ENCODE measurements around the gene GGTLC1. TPM values are rescaled to one million over a fixed set of nuclear protein-coding genes. Genes with fewer than 3 reads are reported as not detected.

The GGTLC1 gene
- total RNA-seq, 1 experiment from 2014 or later = not detected

DNA sequence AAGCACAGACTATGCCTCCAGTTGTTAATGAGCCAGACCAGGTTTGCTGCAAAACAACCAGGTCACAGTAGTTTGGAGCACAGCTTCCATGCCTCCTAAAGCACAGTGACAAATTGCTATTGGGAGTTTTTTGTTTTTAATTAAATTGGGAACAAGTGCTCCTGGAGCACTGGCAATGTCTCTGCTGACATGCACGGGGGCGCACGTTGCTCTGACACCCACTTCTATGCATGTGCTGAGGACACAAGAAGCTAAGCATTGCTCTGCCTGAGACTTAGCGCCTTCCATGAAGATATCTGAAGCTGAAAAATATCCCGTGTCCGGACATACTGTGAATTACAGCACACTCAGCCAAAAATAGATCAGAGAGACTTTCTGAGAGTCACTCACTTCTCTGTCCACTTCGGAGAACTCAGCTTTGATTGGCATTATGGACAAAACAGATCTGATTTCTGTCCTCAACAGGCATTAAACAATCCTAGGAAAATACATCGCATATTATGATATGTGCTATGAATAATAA, 18.6 kb upstream of the GGTLC1 start:
- Histone ChIP-seq H3K4me3 (ENCODE audit: low read depth, low read length, poor library complexity, severe bottlenecking) (no peak overlapping the region), H3K27ac (ENCODE audit: low read depth, low read length, poor library complexity, severe bottlenecking) (no peak overlapping the region), H3K36me3 (ENCODE audit: insufficient read depth, low read length, poor library complexity, severe bottlenecking) (no peaks in the 10 kb centered on the region), H3K27me3 (replicated peaks; ENCODE audit: insufficient read depth, low read depth, low read length, poor library complexity) (no peaks in the 10 kb centered on the region), H3K4me1 (ENCODE audit: insufficient read depth, low read length, poor library complexity, severe bottlenecking) (no peaks in the 10 kb centered on the region), H3K9me3 (ENCODE audit: low read depth, low read length, poor library complexity, severe bottlenecking) (no peaks in the 10 kb centered on the region)
- TF ChIP-seq, protein P1, sequence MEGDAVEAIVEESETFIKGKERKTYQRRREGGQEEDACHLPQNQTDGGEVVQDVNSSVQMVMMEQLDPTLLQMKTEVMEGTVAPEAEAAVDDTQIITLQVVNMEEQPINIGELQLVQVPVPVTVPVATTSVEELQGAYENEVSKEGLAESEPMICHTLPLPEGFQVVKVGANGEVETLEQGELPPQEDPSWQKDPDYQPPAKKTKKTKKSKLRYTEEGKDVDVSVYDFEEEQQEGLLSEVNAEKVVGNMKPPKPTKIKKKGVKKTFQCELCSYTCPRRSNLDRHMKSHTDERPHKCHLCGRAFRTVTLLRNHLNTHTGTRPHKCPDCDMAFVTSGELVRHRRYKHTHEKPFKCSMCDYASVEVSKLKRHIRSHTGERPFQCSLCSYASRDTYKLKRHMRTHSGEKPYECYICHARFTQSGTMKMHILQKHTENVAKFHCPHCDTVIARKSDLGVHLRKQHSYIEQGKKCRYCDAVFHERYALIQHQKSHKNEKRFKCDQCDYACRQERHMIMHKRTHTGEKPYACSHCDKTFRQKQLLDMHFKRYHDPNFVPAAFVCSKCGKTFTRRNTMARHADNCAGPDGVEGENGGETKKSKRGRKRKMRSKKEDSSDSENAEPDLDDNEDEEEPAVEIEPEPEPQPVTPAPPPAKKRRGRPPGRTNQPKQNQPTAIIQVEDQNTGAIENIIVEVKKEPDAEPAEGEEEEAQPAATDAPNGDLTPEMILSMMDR (conservative IDR thresholded peaks at IDR 0.05; ENCODE audit: low read depth, low read length) = no peak
- no peak for TF ChIP-seq EZH2 (IDR thresholded peaks at IDR 0.05; ENCODE audit: borderline replicate concordance, low read depth, low read length, poor library complexity, severe bottlenecking)
- CTCF ChIA-PET = no interaction called here
- POLR2A ChIA-PET (ENCODE audit: low non-redundant PET) = no interaction called here
- intact Hi-C loops (cut with micrococcal nuclease; ENCODE audit: unreplicated experiment) = no loop called here
- no peak for DNase-seq (ENCODE audit: low spot score)
- BruUV-seq (replicated peaks) = no TSS peak

DNA sequence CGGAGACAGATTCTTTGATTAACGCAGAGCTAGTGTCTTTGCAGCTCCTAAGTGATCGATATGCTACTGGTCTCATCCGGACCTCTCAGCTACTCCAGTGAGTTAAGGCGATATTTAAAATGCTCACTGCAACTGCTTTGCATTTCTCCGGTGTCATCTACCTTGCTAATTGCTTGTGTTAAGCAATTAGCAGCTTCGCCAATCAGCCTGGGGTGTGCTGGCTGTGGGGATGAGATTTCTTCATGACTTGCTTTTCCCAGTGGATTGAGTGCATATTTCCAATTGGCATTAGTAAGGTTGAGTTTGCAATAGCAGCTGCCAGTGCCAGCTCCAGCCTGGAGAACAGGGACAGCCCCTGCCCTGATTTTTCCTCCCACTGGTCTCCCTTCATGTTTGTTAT, 18.0 kb upstream of the GGTLC1 start:
- peaks cover 5% of the 10 kb centered on the region for H3K27me3 ChIP-seq (replicated peaks; ENCODE audit: insufficient read depth, low read depth, low read length, poor library complexity)
- no peaks in the 10 kb centered on the region for H3K4me1 ChIP-seq (ENCODE audit: insufficient read depth, low read length, poor library complexity, severe bottlenecking)
- BruUV-seq (replicated peaks) = no TSS peak
- CTCF ChIA-PET = no interaction called here
- POLR2A ChIA-PET (ENCODE audit: low non-redundant PET) = no interaction called here
- no peak for DNase-seq (ENCODE audit: low spot score)
- H3K36me3 ChIP-seq (ENCODE audit: insufficient read depth, low read length, poor library complexity, severe bottlenecking) = no peaks in the 10 kb centered on the region
- intact Hi-C loops (cut with micrococcal nuclease; ENCODE audit: unreplicated experiment) = no loop called here
- H3K4me3 ChIP-seq (ENCODE audit: low read depth, low read length, poor library complexity, severe bottlenecking) = no peak overlapping the region
- H3K9me3 ChIP-seq (ENCODE audit: low read depth, low read length, poor library complexity, severe bottlenecking) = no peaks in the 10 kb centered on the region
- TF ChIP-seq, protein P1 (conservative IDR thresholded peaks at IDR 0.05; ENCODE audit: low read depth, low read length) = no peak
- no peak for TF ChIP-seq EZH2 (IDR thresholded peaks at IDR 0.05; ENCODE audit: borderline replicate concordance, low read depth, low read length, poor library complexity, severe bottlenecking)
- no peak overlapping the region for H3K27ac ChIP-seq (ENCODE audit: low read depth, low read length, poor library complexity, severe bottlenecking)

DNA sequence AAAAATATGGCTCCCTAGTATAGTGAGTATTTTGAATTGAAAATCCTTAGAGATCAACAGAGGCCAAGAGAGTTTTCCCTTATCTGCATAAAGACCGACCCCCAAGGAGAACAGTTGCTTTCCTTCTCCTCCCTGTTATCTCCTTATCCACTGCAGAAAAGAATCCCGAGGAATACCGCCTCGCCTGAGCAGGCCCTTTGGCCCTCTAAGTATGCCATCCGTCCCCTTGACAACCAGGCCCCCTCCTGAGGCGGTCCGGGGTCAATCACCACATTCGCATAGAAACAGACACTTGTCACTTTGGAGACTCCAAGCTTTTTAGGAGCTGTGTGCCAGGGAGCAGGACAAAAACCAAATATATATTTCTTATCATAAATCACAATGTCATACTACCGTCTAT, 15.9 kb upstream of the GGTLC1 start:
- TF ChIP-seq, protein P1 (conservative IDR thresholded peaks at IDR 0.05; ENCODE audit: low read depth, low read length) = no peak
- no peak for TF ChIP-seq EZH2 (IDR thresholded peaks at IDR 0.05; ENCODE audit: borderline replicate concordance, low read depth, low read length, poor library complexity, severe bottlenecking)
- no peak overlapping the region for H3K27ac ChIP-seq (ENCODE audit: low read depth, low read length, poor library complexity, severe bottlenecking)
- H3K4me1 ChIP-seq (ENCODE audit: insufficient read depth, low read length, poor library complexity, severe bottlenecking) = no peaks in the 10 kb centered on the region
- no TSS peak for BruUV-seq (replicated peaks)
- no peaks in the 10 kb centered on the region for H3K9me3 ChIP-seq (ENCODE audit: low read depth, low read length, poor library complexity, severe bottlenecking)
- intact Hi-C loops (cut with micrococcal nuclease; ENCODE audit: unreplicated experiment) = no loop called here
- CTCF ChIA-PET = no interaction called here
- H3K36me3 ChIP-seq (ENCODE audit: insufficient read depth, low read length, poor library complexity, severe bottlenecking) = no peaks in the 10 kb centered on the region
- POLR2A ChIA-PET (ENCODE audit: low non-redundant PET) = no interaction called here
- H3K27me3 ChIP-seq (replicated peaks; ENCODE audit: insufficient read depth, low read depth, low read length, poor library complexity) = peaks cover 21% of the 10 kb centered on the region
- no peak overlapping the region for H3K4me3 ChIP-seq (ENCODE audit: low read depth, low read length, poor library complexity, severe bottlenecking)
- no peak for DNase-seq (ENCODE audit: low spot score)
